NCI-H82 treated with DMSO at 0.1 percent for 48 hours (cell line): ENCODE data around the gene KIF21B.
A peak's percentile ranks its signal among the peaks of the same experiment; 100 is the strongest.

Experiments used
- DNase-seq: peaks from one replicate; lab custom pipeline; 2025; ENCODE audit not compliant: unreplicated experiment; lab: John Stamatoyannopoulos, UW

KIF21B gene, protein sequence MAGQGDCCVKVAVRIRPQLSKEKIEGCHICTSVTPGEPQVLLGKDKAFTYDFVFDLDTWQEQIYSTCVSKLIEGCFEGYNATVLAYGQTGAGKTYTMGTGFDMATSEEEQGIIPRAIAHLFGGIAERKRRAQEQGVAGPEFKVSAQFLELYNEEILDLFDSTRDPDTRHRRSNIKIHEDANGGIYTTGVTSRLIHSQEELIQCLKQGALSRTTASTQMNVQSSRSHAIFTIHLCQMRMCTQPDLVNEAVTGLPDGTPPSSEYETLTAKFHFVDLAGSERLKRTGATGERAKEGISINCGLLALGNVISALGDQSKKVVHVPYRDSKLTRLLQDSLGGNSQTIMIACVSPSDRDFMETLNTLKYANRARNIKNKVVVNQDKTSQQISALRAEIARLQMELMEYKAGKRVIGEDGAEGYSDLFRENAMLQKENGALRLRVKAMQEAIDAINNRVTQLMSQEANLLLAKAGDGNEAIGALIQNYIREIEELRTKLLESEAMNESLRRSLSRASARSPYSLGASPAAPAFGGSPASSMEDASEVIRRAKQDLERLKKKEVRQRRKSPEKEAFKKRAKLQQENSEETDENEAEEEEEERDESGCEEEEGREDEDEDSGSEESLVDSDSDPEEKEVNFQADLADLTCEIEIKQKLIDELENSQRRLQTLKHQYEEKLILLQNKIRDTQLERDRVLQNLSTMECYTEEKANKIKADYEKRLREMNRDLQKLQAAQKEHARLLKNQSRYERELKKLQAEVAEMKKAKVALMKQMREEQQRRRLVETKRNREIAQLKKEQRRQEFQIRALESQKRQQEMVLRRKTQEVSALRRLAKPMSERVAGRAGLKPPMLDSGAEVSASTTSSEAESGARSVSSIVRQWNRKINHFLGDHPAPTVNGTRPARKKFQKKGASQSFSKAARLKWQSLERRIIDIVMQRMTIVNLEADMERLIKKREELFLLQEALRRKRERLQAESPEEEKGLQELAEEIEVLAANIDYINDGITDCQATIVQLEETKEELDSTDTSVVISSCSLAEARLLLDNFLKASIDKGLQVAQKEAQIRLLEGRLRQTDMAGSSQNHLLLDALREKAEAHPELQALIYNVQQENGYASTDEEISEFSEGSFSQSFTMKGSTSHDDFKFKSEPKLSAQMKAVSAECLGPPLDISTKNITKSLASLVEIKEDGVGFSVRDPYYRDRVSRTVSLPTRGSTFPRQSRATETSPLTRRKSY (N-terminal part only)

DNA sequence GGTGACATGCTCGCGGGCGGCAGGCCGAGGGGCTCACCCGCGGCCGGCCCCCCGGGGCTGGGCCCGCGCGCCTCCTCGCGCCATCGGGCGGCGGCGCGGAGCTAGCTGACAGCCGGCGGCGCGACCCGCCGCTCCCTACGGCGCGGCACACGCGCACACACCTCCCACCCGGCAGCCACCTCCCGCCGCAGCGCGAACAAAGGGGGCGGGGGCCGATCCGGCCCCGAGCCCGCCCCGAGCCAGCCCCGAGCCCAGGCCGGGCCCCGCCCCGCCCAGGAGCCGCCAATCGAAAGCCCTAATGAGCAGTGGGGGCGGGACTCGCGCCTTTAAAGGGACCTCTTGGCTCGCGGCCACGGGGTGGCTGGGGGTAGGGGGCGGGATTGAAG is at the start of gene KIF21B:
Gene KIF21B (minus strand): TSS at position 198 of the 386 bp plus-strand sequence. CDS start 331 bp downstream, outside the sequence.
- DNase-seq, result peak; percentile 84

- no peak for DNase-seq
Measured at GRCh38 chr1:201072922-201073321, 49.4 kb upstream of the KIF21B start.

- DNase-seq, result no peak
Measured at GRCh38 chr1:201072149-201072548, 48.6 kb upstream of the KIF21B start.

- DNase-seq, result no peak
Measured at GRCh38 chr1:201069636-201070035, 46.1 kb upstream of the KIF21B start.

- DNase-seq, result no peak
Measured at GRCh38 chr1:201068976-201069375, 45.5 kb upstream of the KIF21B start.

- DNase-seq, result no peak
Measured at GRCh38 chr1:201066986-201067385, 43.5 kb upstream of the KIF21B start.

- no peak for DNase-seq
Measured at GRCh38 chr1:201065686-201066085, 42.2 kb upstream of the KIF21B start.

GRCh38 chr1:201064806-201065205 is 41.3 kb upstream of the KIF21B start:
- DNase-seq, result no peak

- DNase-seq, result no peak
Measured at GRCh38 chr1:201063145-201063544, 39.6 kb upstream of the KIF21B start.

GRCh38 chr1:201062511-201063091 is 39.1 kb upstream of the KIF21B start:
- no peak for DNase-seq

- no peak for DNase-seq
Measured at GRCh38 chr1:201061886-201062285, 38.4 kb upstream of the KIF21B start.

GRCh38 chr1:201061049-201061448 is 37.5 kb upstream of the KIF21B start:
- DNase-seq, result no peak

GRCh38 chr1:201060586-201060985 is 37.1 kb upstream of the KIF21B start:
- DNase-seq, result no peak

- no peak for DNase-seq
Measured at GRCh38 chr1:201059871-201060555, 36.5 kb upstream of the KIF21B start.

DNA sequence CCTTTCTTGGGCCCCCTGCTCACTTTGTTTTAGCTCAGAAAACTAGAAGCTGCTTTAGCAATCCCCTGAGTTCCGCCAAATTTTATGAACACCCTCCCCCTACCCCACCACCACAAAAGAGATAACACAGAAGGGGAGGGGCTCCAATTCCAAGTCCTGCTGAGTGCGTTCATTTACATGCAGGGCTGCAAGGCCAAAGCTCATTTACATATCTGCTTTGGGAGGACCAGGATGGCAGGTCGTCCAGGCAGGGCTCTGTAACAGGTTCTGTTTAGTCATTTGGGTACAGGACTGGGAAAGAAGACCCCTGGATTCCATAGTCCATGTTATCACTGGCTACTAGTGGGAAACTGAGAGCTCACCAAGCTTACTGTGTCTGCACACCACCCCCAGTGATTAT is 35.9 kb upstream of the KIF21B start:
- DNase-seq, result no peak

DNA sequence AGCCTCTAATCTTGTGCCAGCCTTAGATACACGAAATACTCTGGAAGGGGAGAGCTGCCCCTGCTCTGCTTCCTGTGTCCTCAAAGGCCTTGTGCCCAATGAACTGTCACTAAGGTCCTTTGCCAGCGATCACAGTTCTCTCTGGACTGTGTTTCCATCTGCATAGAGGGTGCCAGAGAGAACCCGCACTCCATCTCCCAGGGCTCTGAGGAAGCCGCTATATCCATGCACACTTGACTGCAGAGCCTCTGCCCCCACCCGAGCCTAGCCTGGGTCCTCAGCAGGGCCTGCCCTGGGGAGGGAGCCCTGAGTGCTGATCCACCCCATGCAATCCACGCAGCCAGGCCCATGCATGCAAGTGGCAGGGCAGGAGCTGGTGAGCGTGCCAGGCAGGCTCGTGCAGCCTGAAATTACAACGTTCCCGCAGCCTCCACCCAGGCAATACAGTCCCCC is 30.6 kb upstream of the KIF21B start:
- DNase-seq, result no peak

DNA sequence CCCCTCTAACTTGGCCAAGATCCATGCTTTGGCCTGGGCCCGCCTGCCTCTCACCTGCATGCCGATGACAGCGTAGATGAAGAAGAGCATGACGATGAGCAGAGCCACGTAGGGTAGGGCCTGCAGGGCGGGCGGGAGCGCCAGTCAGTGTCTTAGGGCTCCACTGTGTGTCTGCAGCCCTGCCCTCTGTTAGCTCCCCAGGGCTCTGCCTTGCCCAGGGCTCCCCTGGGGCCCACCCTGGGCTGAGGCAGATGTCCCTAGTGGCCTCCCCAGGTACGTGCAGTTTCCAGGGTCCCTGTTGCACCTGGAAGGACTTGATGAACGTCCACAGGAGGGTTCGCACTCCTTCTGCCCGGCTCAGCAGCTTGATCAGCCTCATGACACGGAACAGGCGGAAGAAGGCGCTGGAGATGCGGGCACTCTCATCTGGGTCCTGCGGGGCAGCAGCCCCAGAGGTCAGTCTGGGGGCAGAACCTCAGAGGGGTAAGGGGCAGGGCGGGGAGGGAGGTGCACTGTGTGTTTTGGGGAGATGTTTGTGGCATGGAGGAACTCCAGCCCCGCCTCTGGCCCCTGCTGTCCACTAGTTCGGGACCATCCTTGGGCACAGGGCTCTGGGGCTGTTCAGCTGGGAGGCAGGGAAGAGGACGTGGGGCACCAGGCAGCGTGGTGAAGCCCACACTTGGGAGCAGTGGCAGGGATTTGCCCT is 29.8 kb upstream of the KIF21B start:
- no peak for DNase-seq

DNA sequence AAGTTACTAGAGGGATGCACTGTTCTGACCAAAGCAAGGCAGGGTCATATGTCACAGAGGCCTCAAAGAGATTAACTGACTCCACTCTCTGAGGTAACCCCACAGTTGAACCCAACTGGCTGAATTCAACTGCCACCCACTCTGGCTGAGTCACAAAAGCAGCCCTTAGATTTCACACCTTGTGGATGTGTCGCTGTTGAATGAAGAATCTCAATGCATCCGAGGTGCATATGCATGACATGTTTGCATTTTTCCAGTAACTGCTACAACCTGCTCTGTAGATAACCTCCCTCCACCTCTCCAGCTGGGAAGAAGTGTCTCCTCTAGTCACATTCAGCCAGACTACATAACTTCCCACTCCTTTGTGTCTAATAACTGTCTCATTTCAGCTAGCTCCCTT is 27.9 kb upstream of the KIF21B start:
- no peak for DNase-seq

- no peak for DNase-seq
Measured at GRCh38 chr1:201050515-201051277, 27.2 kb upstream of the KIF21B start.
